ENCODE measurements around the gene CLCN3. TPM values are rescaled to one million over a fixed set of nuclear protein-coding genes. Genes with fewer than 3 reads are reported as not detected.
A peak's percentile ranks its signal among the peaks of the same experiment; 100 is the strongest.

The CLCN3 gene
- total RNA-seq, 1 experiment from 2014 or later = 56.0 TPM

DNA sequence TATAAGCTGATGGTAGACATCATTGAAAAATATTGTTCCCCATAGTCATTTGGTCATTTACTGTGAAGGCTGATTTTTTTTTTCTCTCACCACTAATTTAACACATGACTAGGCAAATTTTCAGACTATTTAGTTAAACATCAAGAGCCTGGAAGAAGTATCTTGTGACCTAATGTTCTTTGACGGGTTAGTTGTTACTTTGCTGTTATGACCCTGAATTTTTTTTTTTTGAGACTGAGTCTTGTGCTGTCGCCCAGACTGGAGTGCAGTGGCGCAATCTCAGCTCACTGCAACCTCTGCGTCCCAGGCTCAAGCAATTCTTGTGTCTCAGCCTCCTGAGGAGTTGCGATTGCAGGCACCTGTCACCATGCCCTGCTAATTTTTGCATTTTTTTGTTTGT is 70.4 kb downstream of the CLCN3 start:
- TF ChIP-seq, protein P1, sequence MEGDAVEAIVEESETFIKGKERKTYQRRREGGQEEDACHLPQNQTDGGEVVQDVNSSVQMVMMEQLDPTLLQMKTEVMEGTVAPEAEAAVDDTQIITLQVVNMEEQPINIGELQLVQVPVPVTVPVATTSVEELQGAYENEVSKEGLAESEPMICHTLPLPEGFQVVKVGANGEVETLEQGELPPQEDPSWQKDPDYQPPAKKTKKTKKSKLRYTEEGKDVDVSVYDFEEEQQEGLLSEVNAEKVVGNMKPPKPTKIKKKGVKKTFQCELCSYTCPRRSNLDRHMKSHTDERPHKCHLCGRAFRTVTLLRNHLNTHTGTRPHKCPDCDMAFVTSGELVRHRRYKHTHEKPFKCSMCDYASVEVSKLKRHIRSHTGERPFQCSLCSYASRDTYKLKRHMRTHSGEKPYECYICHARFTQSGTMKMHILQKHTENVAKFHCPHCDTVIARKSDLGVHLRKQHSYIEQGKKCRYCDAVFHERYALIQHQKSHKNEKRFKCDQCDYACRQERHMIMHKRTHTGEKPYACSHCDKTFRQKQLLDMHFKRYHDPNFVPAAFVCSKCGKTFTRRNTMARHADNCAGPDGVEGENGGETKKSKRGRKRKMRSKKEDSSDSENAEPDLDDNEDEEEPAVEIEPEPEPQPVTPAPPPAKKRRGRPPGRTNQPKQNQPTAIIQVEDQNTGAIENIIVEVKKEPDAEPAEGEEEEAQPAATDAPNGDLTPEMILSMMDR (IDR thresholded peaks at IDR 0.05; ENCODE audit: unreplicated experiment) = no peak
- Mint-ChIP-seq H3K27me3 (ENCODE audit: insufficient read depth, unreplicated experiment) (no peaks in the 10 kb centered on the region), H3K4me3 (ENCODE audit: unreplicated experiment) (no peak overlapping the region), H3K36me3 (ENCODE audit: insufficient read depth, unreplicated experiment) (peaks cover 50% of the 10 kb centered on the region), H3K4me1 (ENCODE audit: insufficient read depth, unreplicated experiment) (no peaks in the 10 kb centered on the region), H3K9me3 (ENCODE audit: unreplicated experiment) (no peaks in the 10 kb centered on the region), H3K27ac (ENCODE audit: low read depth, unreplicated experiment) (no peak overlapping the region)
- ChIA-PET POLR2A (interaction anchor here (0.7 to 0.8 kb wide), 2 partner anchors 40 to 519 kb away, joined by 4 to 5 read pairs; no protein-coding TSS in a partner anchor), CTCF (interaction anchor here (0.7 kb wide), 1 partner anchor 107 kb away, joined by 6 read pairs; no protein-coding TSS in a partner anchor)
- no TSS peak for BruUV-seq (replicated peaks)
- DNase-seq (ENCODE audit: unreplicated experiment) = no peak
- intact Hi-C loops (cut with micrococcal nuclease) = no loop called here

DNA sequence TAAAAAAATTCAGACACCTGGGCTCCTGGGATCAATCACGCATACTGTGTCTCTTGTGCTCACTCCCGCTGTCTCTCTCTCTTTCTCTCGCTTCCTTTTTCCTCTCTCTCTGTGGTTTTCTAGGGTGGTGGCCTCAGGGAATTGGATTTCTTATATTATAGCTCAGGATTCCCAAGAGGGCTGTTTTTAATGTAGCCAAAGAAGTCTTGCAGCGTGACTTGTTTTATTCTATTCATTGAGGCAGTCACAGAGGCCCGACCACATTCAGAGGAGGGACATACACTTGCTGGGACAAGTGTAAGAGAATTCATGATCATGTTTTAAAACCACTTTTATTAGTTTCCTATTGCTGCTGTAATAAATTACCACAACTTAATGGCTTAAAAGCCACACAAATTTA is 78.0 kb downstream of the CLCN3 start:
- Mint-ChIP-seq H3K36me3 (ENCODE audit: insufficient read depth, unreplicated experiment) (peaks cover 65% of the 10 kb centered on the region), H3K4me1 (ENCODE audit: insufficient read depth, unreplicated experiment) (no peaks in the 10 kb centered on the region), H3K4me3 (ENCODE audit: unreplicated experiment) (no peak overlapping the region), H3K27me3 (ENCODE audit: insufficient read depth, unreplicated experiment) (no peaks in the 10 kb centered on the region), H3K27ac (ENCODE audit: low read depth, unreplicated experiment) (no peak overlapping the region), H3K9me3 (ENCODE audit: unreplicated experiment) (no peaks in the 10 kb centered on the region)
- no TSS peak for BruUV-seq (replicated peaks)
- TF ChIP-seq, protein P1 (IDR thresholded peaks at IDR 0.05; ENCODE audit: unreplicated experiment) = no peak
- ChIA-PET POLR2A (interaction anchor here (1.1 kb wide), 1 partner anchor 8 kb away, joined by 3 read pairs; no protein-coding TSS in a partner anchor), CTCF (interaction anchor here (1.3 to 1.5 kb wide), 3 partner anchors 9 to 15 kb away, joined by 3 to 5 read pairs (median 3); no protein-coding TSS in a partner anchor)
- intact Hi-C loops (cut with micrococcal nuclease) = no loop called here
- DNase-seq (ENCODE audit: unreplicated experiment) = no peak

DNA sequence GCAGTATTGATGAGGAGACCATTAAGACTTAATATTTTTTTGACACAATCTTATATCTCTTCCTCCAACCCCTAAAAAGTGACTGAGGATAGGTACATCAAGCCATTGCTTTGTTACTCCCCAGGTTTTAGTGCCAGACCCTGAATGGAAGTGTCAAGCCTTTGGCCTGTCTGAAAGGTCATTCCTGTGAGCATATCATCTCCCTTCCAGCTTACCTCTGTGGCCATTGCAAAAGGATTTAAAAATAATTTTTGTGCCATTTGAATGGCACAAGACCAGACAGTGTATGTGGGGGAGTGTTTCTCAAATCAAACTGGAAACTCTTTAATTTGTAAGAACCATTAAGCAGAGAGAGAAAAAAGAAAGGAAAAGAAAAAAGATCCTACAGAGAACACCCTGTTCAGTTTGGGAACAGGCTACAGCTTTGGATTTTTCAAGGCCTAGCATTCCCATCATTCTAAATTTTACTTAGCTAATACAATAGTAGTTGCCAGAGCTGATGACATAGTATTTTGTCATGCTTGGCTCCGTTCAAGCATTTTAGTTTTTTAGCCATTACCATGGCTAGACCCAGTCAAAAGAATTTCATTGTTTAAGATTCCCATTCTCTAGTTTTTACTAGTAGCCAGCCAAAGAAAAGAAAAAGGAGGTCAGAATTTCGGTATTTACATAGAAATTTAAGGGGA is 87.7 kb downstream of the CLCN3 start:
- Mint-ChIP-seq H3K36me3 (ENCODE audit: insufficient read depth, unreplicated experiment) (peaks cover 59% of the 10 kb centered on the region), H3K4me3 (ENCODE audit: unreplicated experiment) (no peak overlapping the region), H3K9me3 (ENCODE audit: unreplicated experiment) (no peaks in the 10 kb centered on the region), H3K4me1 (ENCODE audit: insufficient read depth, unreplicated experiment) (no peaks in the 10 kb centered on the region), H3K27ac (ENCODE audit: low read depth, unreplicated experiment) (peak overlapping the region; percentile 26), H3K27me3 (ENCODE audit: insufficient read depth, unreplicated experiment) (no peaks in the 10 kb centered on the region)
- CTCF ChIA-PET = no interaction called here
- POLR2A ChIA-PET = no interaction called here
- DNase-seq (ENCODE audit: unreplicated experiment) = no peak
- no TSS peak for BruUV-seq (replicated peaks)
- intact Hi-C loops (cut with micrococcal nuclease) = no loop called here
- TF ChIP-seq, protein P1 (IDR thresholded peaks at IDR 0.05; ENCODE audit: unreplicated experiment) = no peak

DNA sequence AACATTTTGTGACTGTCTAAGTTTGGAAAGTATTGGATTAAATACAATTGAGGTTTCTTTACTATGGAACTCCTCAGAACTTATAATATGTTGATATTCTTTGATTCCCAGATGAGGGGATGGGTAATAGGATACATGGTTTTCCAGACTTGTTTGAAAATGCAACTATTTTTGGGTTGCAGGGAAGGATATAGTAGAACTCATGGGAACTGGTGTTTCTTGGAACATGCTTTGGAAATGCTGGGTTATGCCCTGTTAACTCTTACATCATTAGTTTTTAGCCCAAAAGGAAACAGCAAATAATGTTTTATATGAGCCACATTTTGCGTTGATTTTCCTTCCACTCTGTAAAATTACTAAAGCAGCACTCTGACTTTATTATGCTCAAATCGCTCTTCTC is 95.4 kb downstream of the CLCN3 start:
- Mint-ChIP-seq H3K4me1 (ENCODE audit: insufficient read depth, unreplicated experiment) (no peaks in the 10 kb centered on the region), H3K9me3 (ENCODE audit: unreplicated experiment) (no peaks in the 10 kb centered on the region), H3K4me3 (ENCODE audit: unreplicated experiment) (no peak overlapping the region), H3K27me3 (ENCODE audit: insufficient read depth, unreplicated experiment) (no peaks in the 10 kb centered on the region), H3K27ac (ENCODE audit: low read depth, unreplicated experiment) (no peak overlapping the region), H3K36me3 (ENCODE audit: insufficient read depth, unreplicated experiment) (peaks cover 47% of the 10 kb centered on the region)
- intact Hi-C loops (cut with micrococcal nuclease) = no loop called here
- no TSS peak for BruUV-seq (replicated peaks)
- ChIA-PET POLR2A (no interaction called here), CTCF (no interaction called here)
- TF ChIP-seq, protein P1 (IDR thresholded peaks at IDR 0.05; ENCODE audit: unreplicated experiment) = no peak
- DNase-seq (ENCODE audit: unreplicated experiment) = no peak

All from MCF 10A (cell line).